ENCODE results near the gene KDM5B.
"Not testable (repeated sequence)": the region's sequence is repeated elsewhere in the genome, so short reads cannot be mapped to it uniquely, and the experiment has no call there.

The KDM5B gene

DNA sequence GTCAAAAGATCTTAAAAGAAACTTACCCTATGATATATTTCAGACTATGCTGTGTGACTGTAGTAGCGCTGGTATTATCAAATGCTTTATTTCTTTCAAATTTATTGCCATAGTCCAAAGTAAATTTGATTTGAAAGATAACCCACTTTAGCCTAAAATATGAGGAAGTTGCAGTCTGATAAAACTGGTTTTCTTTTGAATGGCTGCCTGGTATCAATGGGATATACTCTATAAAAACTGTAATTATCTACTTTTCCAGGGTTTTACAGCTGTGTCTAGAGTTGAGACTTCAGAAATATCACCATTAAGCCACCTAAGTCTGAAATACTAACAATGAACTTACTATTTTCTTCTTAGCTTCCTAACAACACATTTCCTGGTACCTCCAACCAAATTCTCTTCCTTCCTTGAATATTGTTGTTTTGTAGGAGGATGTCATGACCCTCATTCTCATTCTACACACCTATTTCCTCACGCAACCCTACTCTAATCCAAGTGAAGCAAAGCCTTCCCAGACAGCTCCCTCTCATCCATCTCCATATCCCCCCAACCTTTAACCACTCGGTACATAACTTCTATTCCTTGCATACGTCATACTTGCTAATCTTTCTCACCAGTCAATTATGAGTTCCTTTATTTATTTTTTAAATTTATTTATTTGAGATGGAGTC lies 17.0 kb downstream of the KDM5B start:
- DNase-seq (ENCODE audit: low read depth): no peak

DNA sequence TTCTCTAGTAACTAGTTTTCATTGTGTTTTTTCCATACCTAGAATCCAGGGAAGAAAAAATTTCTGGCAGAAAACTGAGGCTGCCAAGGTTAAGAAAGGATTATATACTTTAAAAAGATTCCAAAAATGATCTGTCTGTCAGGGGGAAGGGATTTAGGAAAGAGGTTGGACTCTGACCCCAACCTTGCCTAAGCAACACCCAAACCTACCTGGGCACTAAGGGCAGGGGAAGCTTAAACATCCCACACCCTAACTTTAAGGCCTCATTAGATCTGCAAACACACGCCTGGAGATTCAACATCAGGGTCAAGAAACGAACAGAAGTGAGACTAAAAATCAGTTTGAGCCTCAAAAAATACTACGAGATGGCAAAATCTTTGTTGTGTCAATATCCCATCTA lies 19.4 kb downstream of the KDM5B start:
- DNase-seq (ENCODE audit: low read depth): no peak

DNA sequence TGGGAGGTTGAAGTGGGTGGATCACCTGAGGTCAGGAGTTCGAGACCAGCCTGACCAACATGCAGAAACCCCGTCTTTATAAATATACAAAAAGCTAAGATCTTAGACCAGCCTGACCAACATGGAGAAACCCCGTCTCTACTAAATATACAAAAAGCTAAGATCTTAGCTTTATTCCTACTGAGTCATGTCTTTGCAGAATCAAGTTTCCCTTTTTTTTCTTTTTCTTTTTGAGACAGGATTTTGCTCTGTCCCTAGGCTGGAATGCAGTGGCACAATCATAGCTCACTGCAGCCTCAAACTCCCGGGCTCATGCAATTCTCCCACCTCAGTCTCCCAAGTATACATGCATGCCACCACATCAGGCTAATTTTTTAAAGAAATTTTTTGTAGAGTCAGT lies 21.4 kb downstream of the KDM5B start:
- no peak for DNase-seq (ENCODE audit: low read depth)

DNA sequence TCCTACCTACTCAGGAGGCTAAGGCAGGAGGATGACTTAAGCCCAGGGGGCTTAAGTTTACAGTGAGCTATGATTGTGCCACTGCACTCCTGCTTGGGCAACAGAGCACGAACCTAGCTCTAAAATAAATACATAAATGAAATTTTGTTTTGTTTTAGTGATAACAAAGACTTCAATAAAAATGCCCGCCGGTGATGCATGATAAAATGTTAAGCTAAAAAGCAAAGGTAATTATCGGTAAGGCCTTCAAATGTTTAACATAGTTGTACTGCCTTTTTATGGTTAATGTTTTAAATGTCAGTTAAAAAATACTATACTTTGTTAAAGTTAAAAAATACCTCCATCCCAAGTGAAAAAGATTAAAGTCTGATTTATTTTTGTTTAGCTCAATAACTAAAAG lies 27.0 kb downstream of the KDM5B start:
- no peak for DNase-seq (ENCODE audit: low read depth)

DNA sequence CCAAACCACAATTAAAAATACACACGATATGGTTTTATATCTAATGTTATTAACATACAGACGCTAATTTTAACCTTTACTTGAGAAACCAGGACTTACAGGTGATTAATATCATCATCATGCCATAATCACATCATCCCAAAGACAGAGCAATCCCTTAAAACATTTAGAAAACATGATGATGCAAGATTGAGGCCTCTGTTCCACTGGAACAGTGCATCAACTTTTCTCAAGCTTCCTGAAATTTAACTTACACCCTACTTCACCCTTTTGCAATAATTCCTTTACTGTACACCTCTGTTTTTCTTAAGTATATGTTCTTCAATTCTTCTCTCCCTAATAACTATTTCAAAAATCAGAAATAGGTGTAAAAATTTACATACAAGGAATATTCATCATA lies 38.1 kb downstream of the KDM5B start:
- no peak for DNase-seq (ENCODE audit: low read depth)

DNA sequence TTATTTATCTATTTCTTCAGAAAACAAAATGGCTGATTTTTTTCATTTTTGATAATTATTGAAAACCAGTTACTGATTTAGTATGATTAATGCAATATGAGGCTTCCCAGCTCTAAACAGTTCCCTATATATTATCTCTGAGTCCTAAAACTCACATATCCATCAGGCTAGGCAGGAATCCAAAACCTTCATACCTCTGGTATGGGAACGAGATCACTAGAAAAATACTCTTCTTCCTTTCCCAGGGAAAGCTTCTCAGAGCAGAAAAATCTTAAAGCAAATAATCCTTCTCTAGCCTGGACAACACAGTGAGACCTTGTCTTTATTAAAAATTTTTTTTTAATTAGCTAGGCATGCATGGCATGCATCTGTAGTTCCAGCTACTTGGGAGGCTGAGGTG lies 42.5 kb downstream of the KDM5B start:
- no peak for DNase-seq (ENCODE audit: low read depth)

DNA sequence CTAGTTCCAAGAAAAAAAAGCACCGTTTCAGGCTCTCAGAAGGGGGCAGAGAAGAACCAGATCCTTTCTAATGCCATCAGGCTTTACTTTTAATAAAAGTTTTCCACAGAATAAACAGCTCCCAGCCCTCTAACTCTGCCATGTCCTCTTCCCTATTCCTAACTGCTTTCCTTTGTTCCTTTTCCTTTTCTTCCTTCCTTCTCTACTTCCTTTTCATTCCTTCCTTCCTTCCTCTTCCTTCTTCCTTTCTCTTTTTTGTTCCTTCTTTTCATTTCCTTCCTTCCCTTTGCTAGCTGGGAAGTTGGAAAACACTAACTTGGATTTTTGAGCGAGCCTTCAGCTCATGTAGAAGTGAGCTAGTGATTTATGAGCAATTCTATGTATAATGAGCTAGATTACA lies 46.2 kb downstream of the KDM5B start:
- DNase-seq (ENCODE audit: low read depth): no peak

DNA sequence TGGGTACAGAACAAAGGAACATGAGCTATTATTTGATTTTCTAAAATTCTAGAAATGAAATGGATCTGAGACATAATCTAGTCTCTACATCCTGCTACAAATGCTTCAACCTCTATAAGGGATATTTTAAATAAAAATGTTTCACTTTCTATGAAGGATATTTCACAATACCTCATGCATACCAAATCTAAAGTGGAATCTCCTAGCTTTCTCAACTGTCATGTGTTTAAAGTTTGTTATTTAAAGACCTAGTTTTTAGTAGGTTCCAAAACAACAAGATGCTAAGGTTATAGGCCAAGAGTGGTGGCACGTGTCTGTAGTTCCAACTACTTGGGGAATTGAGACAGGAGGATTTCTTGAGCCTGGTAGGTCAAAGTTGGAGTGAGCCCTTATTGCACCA lies 47.6 kb downstream of the KDM5B start:
- no peak for DNase-seq (ENCODE audit: low read depth)

DNA sequence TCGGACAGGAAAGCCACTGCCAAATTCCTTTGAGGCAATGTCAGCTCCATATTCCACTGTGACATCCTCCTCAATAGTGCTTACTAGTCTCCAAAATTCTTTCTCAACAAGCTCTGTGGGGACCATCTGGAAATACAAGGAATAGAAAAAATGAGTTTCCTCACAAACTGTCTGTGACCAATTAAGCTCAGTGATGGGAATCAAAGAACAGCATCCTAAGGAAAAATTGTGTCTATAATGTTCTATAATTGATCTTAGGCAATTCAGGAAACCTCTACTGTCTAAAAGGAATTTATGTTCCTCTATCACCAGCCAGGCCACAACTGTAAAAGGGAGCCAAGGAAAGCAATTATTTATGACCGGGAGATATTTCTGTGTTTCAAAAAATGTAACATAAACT lies 51.8 kb downstream of the KDM5B start:
- no peak for DNase-seq (ENCODE audit: low read depth)

DNA sequence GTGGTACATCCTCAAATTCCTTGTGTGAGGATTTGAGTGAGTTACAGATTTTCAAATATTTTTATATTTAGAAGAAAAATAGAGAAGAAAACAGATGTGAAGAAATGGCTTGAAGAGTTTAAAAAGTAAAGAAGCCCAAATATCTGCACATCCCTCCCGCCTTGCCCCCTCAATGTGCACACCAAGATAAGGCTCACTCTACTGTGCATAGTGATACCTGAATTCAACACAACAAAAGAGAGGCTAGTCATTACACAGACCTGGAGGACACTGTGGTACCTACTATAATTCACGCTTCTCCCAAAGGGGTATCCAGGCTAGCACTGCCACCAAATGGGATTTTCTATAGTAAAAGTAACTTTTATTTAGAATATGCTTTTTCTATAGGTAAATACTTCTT lies 53.9 kb downstream of the KDM5B start:
- no peak for DNase-seq (ENCODE audit: low read depth)

DNA sequence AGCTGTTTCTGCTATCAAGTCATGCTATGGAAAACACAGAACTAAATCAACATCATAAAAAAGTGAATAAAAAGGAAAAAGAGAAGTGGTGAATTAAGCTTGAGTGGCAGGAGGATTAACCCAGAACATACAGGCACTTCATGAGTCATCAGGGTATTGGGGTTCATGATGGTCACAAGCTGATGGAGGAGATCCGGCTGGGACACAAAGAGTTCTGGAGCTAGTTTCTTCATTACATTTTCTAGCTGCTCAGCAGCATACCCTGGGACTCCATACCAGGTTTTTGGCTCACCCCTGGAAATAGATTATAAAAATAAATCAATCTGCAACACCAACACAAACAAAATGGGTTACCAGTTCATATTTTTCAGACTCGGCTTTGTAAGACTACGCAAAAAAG lies 55.4 kb downstream of the KDM5B start:
- DNase-seq (ENCODE audit: low read depth): no peak

DNA sequence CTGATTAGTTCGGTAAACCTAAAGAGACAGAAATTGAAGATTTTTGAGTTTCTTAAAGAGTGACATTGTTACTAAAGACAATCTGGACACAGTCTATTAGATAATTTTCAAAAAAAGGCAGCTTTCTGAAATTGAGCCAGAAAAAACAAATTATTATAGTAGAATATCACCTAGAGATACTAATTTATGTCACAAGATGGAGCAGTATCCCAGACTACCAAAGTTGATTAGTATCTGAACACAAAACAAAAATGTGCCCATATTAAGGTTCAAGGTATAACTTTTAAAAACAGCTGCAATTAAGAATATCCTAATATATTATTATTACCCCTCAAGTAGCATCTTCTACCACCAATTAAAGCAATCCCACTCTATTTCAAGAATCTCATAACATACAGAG lies 57.5 kb downstream of the KDM5B start:
- DNase-seq (ENCODE audit: low read depth): no peak

DNA sequence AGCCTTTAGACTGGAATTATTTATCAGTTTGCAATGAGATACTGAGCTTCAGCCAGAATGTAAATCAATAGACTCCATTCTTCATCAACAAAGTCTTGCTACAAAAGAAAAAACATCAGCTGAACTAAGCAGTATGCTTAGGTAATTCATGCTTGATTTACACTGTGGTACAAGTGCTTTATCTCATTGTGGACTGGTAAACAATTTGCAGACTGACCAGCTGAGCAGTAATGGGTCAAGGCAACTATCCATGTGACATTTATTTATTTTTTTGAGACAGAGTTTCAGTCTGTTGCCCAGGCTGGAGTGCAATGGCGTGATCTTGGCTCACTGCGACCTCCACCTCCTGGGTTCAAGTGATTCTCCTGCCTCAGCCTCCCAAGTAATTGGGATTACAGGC lies 58.2 kb downstream of the KDM5B start:
- DNase-seq (ENCODE audit: low read depth): no peak

DNA sequence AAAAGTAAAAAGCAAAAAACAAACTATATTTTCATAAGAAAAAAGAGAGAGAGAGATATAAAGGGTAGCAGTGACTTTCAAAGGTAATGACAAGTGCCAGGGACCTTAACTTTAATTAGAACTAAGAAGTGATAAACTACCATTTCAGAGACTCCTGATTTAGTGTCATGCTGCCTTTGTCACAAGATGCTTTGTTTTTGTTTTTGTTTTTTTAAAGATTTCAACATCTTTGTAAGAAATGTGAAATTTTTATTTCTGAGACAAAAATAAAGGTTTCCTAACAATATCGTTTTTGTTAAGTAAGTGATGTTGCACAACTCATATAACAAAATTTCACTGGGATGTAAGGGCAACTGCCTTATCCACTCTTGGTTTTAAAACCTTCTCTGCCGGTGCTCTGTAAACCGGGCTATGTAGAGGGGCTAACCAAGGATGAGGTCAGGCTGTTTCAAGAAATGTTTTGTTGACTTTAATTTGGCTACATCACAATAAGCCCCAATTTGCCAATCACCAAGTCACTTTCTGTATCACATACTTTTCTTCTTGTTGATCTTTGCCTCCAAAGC lies 62.8 kb downstream of the KDM5B start:
- no peak for DNase-seq (ENCODE audit: low read depth)

DNA sequence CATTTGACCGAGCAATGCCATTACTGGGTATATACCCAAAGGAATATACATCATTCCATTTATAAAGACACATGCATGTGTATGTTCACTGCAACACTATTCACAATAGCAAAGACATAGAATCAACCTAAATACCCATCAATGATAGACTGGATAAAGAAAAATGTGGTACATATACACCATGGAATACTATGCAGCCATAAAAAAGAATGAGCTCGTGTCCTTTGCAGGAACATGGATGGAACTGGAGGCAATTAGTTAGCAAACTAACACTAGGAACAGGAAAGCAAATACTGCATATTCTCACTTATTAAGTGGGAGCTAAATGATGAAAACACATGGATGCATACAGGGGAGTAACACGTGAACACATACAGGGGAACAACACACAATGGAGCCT lies 63.5 kb downstream of the KDM5B start:
- not testable (repeated sequence) for DNase-seq (ENCODE audit: low read depth)

DNA sequence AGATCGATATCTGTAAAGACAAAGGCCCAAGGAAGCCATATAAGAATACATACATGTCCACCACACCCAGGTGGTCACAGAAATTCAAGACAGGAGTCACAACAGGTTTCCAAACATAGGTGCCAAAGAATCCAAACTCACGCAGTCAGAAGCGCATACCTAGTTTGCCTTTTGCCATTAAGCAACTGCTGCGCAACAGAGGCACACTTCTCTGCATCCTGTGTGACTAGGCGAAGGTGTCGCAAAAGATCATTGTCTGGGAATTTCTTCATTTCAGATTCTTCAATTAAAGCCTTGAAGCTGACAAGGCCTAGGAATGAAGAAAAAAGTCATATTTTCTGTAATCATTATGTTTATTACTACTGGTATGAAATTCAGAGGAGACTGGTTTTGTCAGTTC lies 65.7 kb downstream of the KDM5B start:
- DNase-seq (ENCODE audit: low read depth): no peak

DNA sequence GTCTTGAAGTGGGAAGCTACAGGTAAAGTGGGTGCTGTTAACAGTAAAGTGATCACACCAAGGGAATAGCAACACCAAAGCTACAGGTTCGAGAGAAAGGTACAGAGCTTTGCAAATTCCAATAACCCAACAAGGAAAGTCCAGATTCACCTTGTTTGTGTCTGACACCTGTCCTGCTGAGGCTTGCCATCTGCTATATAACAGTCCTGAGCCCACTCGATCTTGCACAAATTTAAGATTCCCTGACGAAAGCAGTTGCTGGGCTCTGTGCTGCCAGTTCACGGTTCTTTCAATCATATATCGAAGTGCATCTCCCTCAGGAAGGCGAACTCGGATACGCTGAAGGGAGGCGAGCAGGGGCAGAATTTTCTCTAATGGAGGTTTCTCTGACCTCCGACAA lies 75.0 kb downstream of the KDM5B start:
- DNase-seq (ENCODE audit: low read depth): no peak

DNA sequence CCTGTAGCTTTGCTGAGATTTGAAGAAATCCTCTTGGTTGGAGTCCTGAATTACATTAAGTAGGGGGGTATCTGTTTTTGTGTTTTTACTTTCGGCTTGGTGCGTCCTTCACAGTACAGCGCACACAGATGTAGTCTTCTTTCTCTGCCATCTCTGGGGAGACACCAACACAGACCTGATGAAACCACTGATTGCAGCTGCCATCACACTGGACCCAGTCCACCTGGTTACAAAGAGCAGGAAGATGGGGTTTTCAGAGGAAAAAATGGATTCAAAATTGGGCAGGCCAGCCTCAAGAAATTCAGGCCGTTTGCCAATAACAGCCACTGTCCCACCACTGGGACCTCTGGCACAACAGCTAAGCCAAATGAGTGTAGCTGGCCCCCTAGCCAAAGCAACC lies 79.3 kb downstream of the KDM5B start:
- no peak for DNase-seq (ENCODE audit: low read depth)

DNA sequence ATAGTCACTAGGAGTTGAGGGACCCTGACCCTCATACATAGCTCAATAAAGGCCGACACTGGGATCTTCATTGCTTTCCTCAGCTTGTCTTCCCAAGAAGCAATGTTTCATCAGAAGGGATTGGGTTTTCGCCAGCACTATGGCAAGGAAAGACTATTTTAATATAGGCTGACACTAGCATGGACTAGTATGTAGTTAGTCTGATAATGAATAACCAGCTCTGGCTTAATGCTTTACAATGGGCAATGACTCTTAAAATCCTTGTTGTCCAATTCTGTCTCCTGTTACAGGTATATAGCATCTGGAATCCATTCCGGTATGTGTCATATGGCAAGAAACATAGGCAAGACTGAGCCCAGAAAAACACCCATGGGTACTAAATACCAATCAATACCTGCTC lies 82.7 kb downstream of the KDM5B start:
- DNase-seq (ENCODE audit: low read depth): no peak

DNA sequence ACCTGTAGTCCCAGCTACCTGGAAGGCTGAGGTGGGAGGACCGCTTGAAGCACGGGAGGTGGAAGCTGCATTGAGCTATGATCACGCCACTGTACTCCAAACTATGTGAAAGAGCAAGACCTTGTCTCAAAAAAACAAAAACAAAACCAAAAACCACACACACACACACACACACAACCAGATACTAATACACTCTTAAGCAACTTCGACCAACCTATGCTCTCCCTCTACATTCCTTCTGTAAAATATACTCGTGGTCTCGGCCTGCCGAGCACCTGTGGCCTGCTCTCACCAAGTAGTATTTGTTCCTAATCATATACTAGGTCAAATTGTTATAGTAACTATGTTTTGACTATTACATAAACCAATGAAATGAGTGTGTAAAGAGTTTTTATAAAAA lies 84.5 kb downstream of the KDM5B start:
- DNase-seq (ENCODE audit: low read depth): no peak

DNA sequence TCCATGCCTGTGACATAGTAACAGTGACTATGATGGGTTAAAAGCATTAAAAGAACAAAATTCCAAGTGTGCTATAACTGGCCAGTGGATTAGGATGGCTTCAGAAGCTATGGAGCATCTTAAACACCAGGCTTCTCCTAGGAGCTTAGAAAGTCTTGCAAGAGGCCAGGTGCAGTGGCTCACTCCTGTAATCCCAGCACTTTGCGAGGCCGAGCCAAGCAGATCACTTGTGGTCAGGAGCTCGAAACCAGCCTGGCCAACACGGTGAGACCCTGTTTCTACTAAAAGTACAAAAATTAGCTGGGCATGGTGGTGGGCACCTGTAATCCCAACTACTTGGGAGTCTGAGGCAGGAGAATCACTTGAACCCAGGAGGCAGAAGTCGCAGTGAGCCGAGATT lies 85.2 kb downstream of the KDM5B start:
- DNase-seq (ENCODE audit: low read depth): not testable (repeated sequence)

DNA sequence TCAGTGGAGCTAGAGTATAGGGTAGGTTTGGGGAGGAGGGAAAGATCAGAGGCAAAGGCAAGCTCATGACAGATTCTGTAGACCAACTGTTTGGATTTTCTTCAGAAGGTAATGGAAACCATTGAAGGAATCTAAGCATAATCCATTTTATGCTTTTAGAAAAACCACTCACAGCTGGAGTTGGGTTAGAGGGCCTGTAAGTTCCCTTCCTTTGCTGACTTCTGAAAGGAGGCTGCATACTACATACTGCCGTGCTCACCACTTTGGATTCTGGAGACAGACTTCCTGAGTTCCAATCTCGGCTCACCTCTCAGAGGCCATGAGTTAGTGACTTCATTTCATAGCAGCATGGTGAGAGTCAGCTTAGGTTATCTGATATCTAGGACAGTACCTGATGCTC lies 91.6 kb downstream of the KDM5B start:
- no peak for DNase-seq (ENCODE audit: low read depth)

DNA sequence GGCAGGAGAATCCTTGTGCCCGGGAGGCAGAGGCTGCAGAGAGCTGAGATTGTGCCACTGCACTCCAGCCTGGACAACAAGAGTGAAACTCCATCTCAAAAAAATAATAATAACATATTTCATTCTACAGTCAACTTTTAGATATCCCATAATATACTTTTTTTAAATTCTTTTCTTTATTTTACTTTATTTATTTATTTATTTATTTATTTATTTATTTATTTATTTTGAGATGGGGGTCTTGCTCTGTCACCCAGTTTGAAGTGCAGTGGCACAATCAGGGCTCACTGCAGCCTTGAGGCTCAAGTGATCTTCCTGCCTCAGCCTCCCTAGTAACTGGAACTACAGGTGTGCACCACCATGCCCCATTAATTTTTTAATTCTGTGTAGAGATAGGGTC lies 94.0 kb downstream of the KDM5B start:
- DNase-seq (ENCODE audit: low read depth): not testable (repeated sequence)

DNA sequence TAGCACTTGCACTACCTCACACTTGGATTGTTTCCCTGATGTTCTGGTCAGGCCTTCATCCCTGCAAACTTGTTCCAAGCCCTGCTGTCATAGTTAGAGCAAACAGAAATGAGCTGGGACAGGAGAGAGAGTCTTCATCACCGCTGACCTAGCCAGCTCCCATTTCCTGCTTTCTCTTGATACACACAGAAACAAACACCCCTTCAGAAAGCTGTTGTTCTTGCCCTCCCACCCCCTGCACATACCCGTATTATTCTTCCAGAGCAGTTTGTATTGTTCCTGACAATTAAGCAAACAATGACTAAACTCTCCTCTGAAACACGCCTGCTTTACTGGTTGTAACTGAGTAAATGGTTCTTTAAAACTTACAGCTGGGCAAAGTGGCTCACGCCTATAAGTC lies 95.1 kb downstream of the KDM5B start:
- no peak for DNase-seq (ENCODE audit: low read depth)

Data from activated T-cell treated with anti-CD3 and anti-CD28 coated beads for 1 hour (primary cell).